Suprapubic skin (tissue), 4 donors: ENCODE results near the gene SLC6A19. TPM values are rescaled to one million over a fixed set of nuclear protein-coding genes. Genes with fewer than 3 reads are reported as not detected.

ENCODE experiments used
- DNase-seq, 2 donors: peaks; one replicate each; pipeline ENCODE4 v3.0.0-alpha.2; 2019; ENCODE audit warnings: low spot score in 2 of 2
- H3K27ac ChIP-seq: fragments of 200-600 bp; sonication (generic); one replicate; pipeline ENCODE4 v1.5.1; 2019
- H3K27me3 ChIP-seq: fragments of 200-600 bp; sonication (generic); one replicate; pipeline ENCODE4 v1.5.1; 2019
- H3K36me3 ChIP-seq: fragments of 200-600 bp; sonication (generic); one replicate; pipeline ENCODE4 v1.5.1; 2019
- H3K4me1 ChIP-seq: fragments of 200-600 bp; sonication (generic); one replicate; pipeline ENCODE4 v1.5.1; 2019
- H3K4me3 ChIP-seq: fragments of 200-600 bp; sonication (generic); one replicate; pipeline ENCODE4 v1.5.1; 2019; ENCODE audit warnings: mild to moderate bottlenecking
- H3K9me3 ChIP-seq: fragments of 200-600 bp; sonication (generic); one replicate; pipeline ENCODE4 v1.5.1; 2019
- CTCF ChIP-seq, 2 donors: fragments of 200-600 bp in 1 of 2; fragments of 450-650 bp in 1 of 2; sonication (generic) in 1 of 2; IDR thresholded peaks; one replicate each; pipeline ENCODE4 v1.5.1; 2016 to 2019; ENCODE audit warnings: antibody characterized with exemption in 2 of 2, mild to moderate bottlenecking in 1 of 2, moderate library complexity in 1 of 2
- EP300 ChIP-seq: sonication (generic); formaldehyde crosslinking; IDR thresholded peaks from one replicate; pipeline ENCODE4 v1.6.1; 2017; ENCODE audit warnings: antibody characterized with exemption
- POLR2A ChIP-seq, 2 donors: fragments of 450-650 bp; IDR thresholded peaks; one replicate each; pipeline ENCODE4 v1.6.1; 2017; ENCODE audit warnings: antibody characterized with exemption in 2 of 2, mild to moderate bottlenecking in 2 of 2, moderate library complexity in 2 of 2
- POLR2AphosphoS5 ChIP-seq, 3 donors: sonication (generic); formaldehyde crosslinking; IDR thresholded peaks; one replicate each; pipeline ENCODE4 v1.6.1; 2017; ENCODE audit warnings: antibody characterized with exemption in 3 of 3
- WGBS: methylation state at CpG from one replicate; pipeline ENCODE4 v1.1.5; 2018; 5-methylcytosine and 5-hydroxymethylcytosine counted together
- total RNA-seq, 4 donors: library from RNA; depleted of rRNA; stranded (reverse); fragments of >200 nt; gene quantifications; one replicate each; pipeline ENCODE4 v1.1.0, GENCODE V29; 2016

SLC6A19 gene
- total RNA-seq, 4 donors from 2014 or later = 0.23 TPM; not detected in 3

GRCh38 chr5:1270426-1270825 is 69.0 kb downstream of the SLC6A19 start:
- no peaks in the 10 kb centered on the region for H3K4me1 ChIP-seq
- DNase-seq = no peak
- no peak overlapping the region for H3K4me3 ChIP-seq
- H3K27me3 ChIP-seq = no peaks in the 10 kb centered on the region
- WGBS = 97% methylated on average over 22 of the region's 22 CpGs
- no peaks in the 10 kb centered on the region for H3K9me3 ChIP-seq
- TF ChIP-seq POLR2A (IDR thresholded peaks at IDR 0.05) (no peak), EP300 (no peak), CTCF (IDR thresholded peaks at IDR 0.05) (no peak), POLR2AphosphoS5 (IDR thresholded peaks at IDR 0.05) (no peak)
- H3K27ac ChIP-seq = no peak overlapping the region
- no peaks in the 10 kb centered on the region for H3K36me3 ChIP-seq

- H3K27me3 ChIP-seq = no peaks in the 10 kb centered on the region
- no peaks in the 10 kb centered on the region for H3K9me3 ChIP-seq
- H3K27ac ChIP-seq = no peak overlapping the region
- 93% methylated on average over 27 of the region's 39 CpGs for WGBS
- no peak overlapping the region for H3K4me3 ChIP-seq
- H3K4me1 ChIP-seq = no peaks in the 10 kb centered on the region
- TF ChIP-seq POLR2AphosphoS5 (IDR thresholded peaks at IDR 0.05) = no peak
- no peak for TF ChIP-seq POLR2A (IDR thresholded peaks at IDR 0.05)
- TF ChIP-seq CTCF (IDR thresholded peaks at IDR 0.05) = no peak
- no peak for TF ChIP-seq EP300
- no peaks in the 10 kb centered on the region for H3K36me3 ChIP-seq
- DNase-seq = no peak
Measured at GRCh38 chr5:1270933-1271914, 69.8 kb downstream of the SLC6A19 start.

GRCh38 chr5:1272201-1272600 is 70.8 kb downstream of the SLC6A19 start:
- WGBS = 94% methylated on average over 5 of the region's 21 CpGs
- Histone ChIP-seq H3K27ac (no peak overlapping the region), H3K4me3 (no peak overlapping the region), H3K27me3 (no peaks in the 10 kb centered on the region), H3K36me3 (no peaks in the 10 kb centered on the region), H3K9me3 (no peaks in the 10 kb centered on the region), H3K4me1 (no peaks in the 10 kb centered on the region)
- DNase-seq = no peak
- TF ChIP-seq POLR2AphosphoS5 (IDR thresholded peaks at IDR 0.05) = no peak
- no peak for TF ChIP-seq EP300
- TF ChIP-seq CTCF (IDR thresholded peaks at IDR 0.05) = no peak
- TF ChIP-seq POLR2A (IDR thresholded peaks at IDR 0.05) = no peak

- TF ChIP-seq EP300 = no peak
- TF ChIP-seq POLR2A (IDR thresholded peaks at IDR 0.05) = no peak
- no peak for TF ChIP-seq POLR2AphosphoS5 (IDR thresholded peaks at IDR 0.05)
- no peak for TF ChIP-seq CTCF (IDR thresholded peaks at IDR 0.05)
- no peaks in the 10 kb centered on the region for H3K4me1 ChIP-seq
- no peak overlapping the region for H3K4me3 ChIP-seq
- H3K27ac ChIP-seq = no peak overlapping the region
- no peaks in the 10 kb centered on the region for H3K36me3 ChIP-seq
- H3K27me3 ChIP-seq = no peaks in the 10 kb centered on the region
- DNase-seq = no peak
- WGBS = 96% methylated on average over 12 of the region's 20 CpGs
- no peaks in the 10 kb centered on the region for H3K9me3 ChIP-seq
Measured at GRCh38 chr5:1273745-1274144, 72.3 kb downstream of the SLC6A19 start.

GRCh38 chr5:1274471-1274870 is 73.1 kb downstream of the SLC6A19 start:
- TF ChIP-seq EP300 (no peak), POLR2A (IDR thresholded peaks at IDR 0.05) (no peak), CTCF (IDR thresholded peaks at IDR 0.05) (no peak), POLR2AphosphoS5 (IDR thresholded peaks at IDR 0.05) (no peak)
- H3K4me3 ChIP-seq = no peak overlapping the region
- no peak overlapping the region for H3K27ac ChIP-seq
- no peaks in the 10 kb centered on the region for H3K27me3 ChIP-seq
- 74% methylated on average over 16 of the region's 16 CpGs for WGBS
- no peaks in the 10 kb centered on the region for H3K4me1 ChIP-seq
- DNase-seq = no peak
- no peaks in the 10 kb centered on the region for H3K9me3 ChIP-seq
- H3K36me3 ChIP-seq = no peaks in the 10 kb centered on the region
